Measurements from ENCODE around the gene TTC3. TPM values are rescaled to one million over a fixed set of nuclear protein-coding genes. Genes with fewer than 3 reads are reported as not detected.

The TTC3 gene
- total and polyA plus RNA-seq, 2 donors from 2014 or later: 22.3 to 102 TPM

DNA sequence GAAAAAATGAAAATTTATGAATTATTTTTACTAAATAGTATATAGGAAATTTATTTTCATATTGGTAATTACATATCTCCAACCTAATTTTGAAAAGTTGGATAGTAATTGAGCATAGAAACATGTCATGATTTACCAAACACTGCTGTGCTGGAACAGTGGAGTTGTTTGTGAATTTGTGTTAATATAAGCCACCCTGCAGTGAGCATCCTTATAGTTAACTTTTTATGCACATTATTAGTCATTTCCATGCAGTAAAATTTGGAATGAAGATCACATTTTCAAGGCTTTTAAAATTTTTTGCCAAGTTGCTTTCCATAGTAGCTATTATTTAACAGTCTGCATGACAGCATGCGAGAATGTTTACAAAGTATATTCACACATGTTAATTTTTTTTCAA, 115.8 kb downstream of the TTC3 start:
- FAIRE-seq (no peak), DNase-seq (no peak)
- H3K9ac ChIP-seq (ENCODE audit: low read length in 3 of 3): no peak overlapping the region
- intact Hi-C loops (cut with DNase I): no loop called here
- H3K9me3 ChIP-seq (ENCODE audit: control insufficient read depth in 2 of 3, insufficient read depth in 1 of 3, low read length in 3 of 3): no peaks in the 10 kb centered on the region
- peaks cover 6 to 28% (median 10%) of the 10 kb centered on the region in 3 donors for H3K36me3 ChIP-seq (ENCODE audit: control insufficient read depth in 2 of 3, insufficient read depth in 3 of 3, low read length in 3 of 3)
- no peaks in the 10 kb centered on the region for H3K4me1 ChIP-seq (ENCODE audit: control insufficient read depth in 2 of 3, insufficient read depth in 2 of 3, low read depth in 1 of 3, low read length in 3 of 3)
- no peaks in the 10 kb centered on the region for H3K27me3 ChIP-seq (ENCODE audit: control insufficient read depth, insufficient read depth, low read length)
- no peak overlapping the region for H3K27ac ChIP-seq (ENCODE audit: low read depth in 2 of 2, low read length in 2 of 2)
- TF ChIP-seq, protein P1, sequence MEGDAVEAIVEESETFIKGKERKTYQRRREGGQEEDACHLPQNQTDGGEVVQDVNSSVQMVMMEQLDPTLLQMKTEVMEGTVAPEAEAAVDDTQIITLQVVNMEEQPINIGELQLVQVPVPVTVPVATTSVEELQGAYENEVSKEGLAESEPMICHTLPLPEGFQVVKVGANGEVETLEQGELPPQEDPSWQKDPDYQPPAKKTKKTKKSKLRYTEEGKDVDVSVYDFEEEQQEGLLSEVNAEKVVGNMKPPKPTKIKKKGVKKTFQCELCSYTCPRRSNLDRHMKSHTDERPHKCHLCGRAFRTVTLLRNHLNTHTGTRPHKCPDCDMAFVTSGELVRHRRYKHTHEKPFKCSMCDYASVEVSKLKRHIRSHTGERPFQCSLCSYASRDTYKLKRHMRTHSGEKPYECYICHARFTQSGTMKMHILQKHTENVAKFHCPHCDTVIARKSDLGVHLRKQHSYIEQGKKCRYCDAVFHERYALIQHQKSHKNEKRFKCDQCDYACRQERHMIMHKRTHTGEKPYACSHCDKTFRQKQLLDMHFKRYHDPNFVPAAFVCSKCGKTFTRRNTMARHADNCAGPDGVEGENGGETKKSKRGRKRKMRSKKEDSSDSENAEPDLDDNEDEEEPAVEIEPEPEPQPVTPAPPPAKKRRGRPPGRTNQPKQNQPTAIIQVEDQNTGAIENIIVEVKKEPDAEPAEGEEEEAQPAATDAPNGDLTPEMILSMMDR (IDR thresholded peaks at IDR 0.05; ENCODE audit: borderline replicate concordance, extremely low read depth, insufficient read depth): no peak
- H3K4me3 ChIP-seq (ENCODE audit: low read length in 3 of 3): no peak overlapping the region

DNA sequence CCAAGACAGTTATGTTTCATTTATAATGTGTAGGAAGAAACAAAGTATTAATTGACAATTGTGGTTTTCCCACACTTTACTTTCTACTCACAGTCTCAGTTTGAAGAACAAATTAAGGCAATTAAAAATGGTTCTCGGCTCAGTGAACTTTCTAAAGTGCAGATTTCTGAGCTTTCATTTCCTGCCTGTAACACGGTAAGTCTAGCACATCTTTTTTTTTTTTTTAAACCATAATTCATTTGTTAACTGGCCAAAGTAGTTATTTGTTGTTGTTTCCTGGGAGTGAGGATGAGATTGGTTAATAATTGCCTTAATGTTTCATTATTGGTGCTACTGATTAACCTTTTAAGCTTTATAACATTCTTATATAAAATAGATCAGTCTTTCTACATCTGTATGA, 119.0 kb downstream of the TTC3 start:
- Histone ChIP-seq H3K9ac (ENCODE audit: low read length in 3 of 3) (no peak overlapping the region), H3K27ac (ENCODE audit: low read depth in 2 of 2, low read length in 2 of 2) (no peak overlapping the region), H3K4me3 (ENCODE audit: low read length in 3 of 3) (no peak overlapping the region), H3K4me1 (ENCODE audit: control insufficient read depth in 2 of 3, insufficient read depth in 2 of 3, low read depth in 1 of 3, low read length in 3 of 3) (no peaks in the 10 kb centered on the region), H3K9me3 (ENCODE audit: control insufficient read depth in 2 of 3, insufficient read depth in 1 of 3, low read length in 3 of 3) (no peaks in the 10 kb centered on the region), H3K36me3 (ENCODE audit: control insufficient read depth in 2 of 3, insufficient read depth in 3 of 3, low read length in 3 of 3) (peaks cover 9 to 23% (median 16%) of the 10 kb centered on the region in 3 donors), H3K27me3 (ENCODE audit: control insufficient read depth, insufficient read depth, low read length) (no peaks in the 10 kb centered on the region)
- intact Hi-C loops (cut with DNase I): no loop called here
- FAIRE-seq (no peak), DNase-seq (no peak)
- TF ChIP-seq, protein P1 (IDR thresholded peaks at IDR 0.05; ENCODE audit: borderline replicate concordance, extremely low read depth, insufficient read depth): no peak

DNA sequence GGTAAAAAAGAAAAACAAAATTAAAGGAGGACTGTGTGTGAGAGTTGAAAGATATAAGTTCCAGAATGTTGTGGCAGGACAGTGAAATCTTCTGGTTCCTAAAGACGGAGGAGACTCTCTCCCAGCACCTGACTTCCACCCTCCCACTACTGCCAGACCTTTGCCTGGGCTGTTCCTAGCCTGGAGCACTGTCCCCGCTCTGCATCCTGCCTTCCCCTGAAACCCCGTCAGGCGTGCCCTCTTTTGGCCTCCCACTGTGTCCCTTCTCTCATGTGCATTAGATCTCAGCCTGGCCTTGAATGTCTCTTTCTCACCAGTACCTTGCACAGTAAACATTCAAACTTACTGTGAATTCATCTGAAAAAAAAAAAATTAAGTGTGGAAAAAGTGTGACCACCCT, 120.0 kb downstream of the TTC3 start:
- no peaks in the 10 kb centered on the region for H3K27me3 ChIP-seq (ENCODE audit: control insufficient read depth, insufficient read depth, low read length)
- H3K9ac ChIP-seq (ENCODE audit: low read length in 3 of 3): no peak overlapping the region
- TF ChIP-seq, protein P1 (IDR thresholded peaks at IDR 0.05; ENCODE audit: borderline replicate concordance, extremely low read depth, insufficient read depth): no peak
- H3K9me3 ChIP-seq (ENCODE audit: control insufficient read depth in 2 of 3, insufficient read depth in 1 of 3, low read length in 3 of 3): no peaks in the 10 kb centered on the region
- no peak overlapping the region for H3K27ac ChIP-seq (ENCODE audit: low read depth in 2 of 2, low read length in 2 of 2)
- no peaks in the 10 kb centered on the region for H3K4me1 ChIP-seq (ENCODE audit: control insufficient read depth in 2 of 3, insufficient read depth in 2 of 3, low read depth in 1 of 3, low read length in 3 of 3)
- intact Hi-C loops (cut with DNase I): no loop called here
- peaks cover 8 to 18% (median 13%) of the 10 kb centered on the region in 3 donors for H3K36me3 ChIP-seq (ENCODE audit: control insufficient read depth in 2 of 3, insufficient read depth in 3 of 3, low read length in 3 of 3)
- no peak for DNase-seq
- no peak for FAIRE-seq
- H3K4me3 ChIP-seq (ENCODE audit: low read length in 3 of 3): no peak overlapping the region

DNA sequence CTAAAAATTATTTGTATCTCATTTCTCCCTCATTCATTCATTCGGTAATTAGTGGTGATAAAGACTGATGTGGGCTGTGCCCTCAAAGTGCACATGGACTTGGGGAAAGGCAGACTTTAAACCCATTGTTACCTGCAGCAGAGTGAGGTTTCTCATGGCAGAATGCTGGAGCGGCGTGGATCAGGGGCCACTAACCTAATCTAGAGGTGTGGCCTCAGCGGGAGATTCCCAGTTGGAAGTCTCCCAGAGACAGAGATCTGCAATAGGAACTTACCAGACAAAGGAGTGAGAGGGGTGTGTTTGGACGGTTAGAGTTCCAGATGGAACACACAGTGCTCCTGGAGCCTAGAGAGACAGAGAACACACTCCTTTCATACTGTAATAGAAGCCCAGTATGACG, 120.6 kb downstream of the TTC3 start:
- intact Hi-C loops (cut with DNase I): no loop called here
- no peak overlapping the region for H3K9ac ChIP-seq (ENCODE audit: low read length in 3 of 3)
- H3K27ac ChIP-seq (ENCODE audit: low read depth in 2 of 2, low read length in 2 of 2): no peak overlapping the region
- no peak overlapping the region for H3K4me3 ChIP-seq (ENCODE audit: low read length in 3 of 3)
- FAIRE-seq (no peak), DNase-seq (no peak)
- no peaks in the 10 kb centered on the region for H3K27me3 ChIP-seq (ENCODE audit: control insufficient read depth, insufficient read depth, low read length)
- H3K4me1 ChIP-seq (ENCODE audit: control insufficient read depth in 2 of 3, insufficient read depth in 2 of 3, low read depth in 1 of 3, low read length in 3 of 3): no peaks in the 10 kb centered on the region
- peaks cover 8 to 21% (median 8%) of the 10 kb centered on the region in 3 donors for H3K36me3 ChIP-seq (ENCODE audit: control insufficient read depth in 2 of 3, insufficient read depth in 3 of 3, low read length in 3 of 3)
- no peaks in the 10 kb centered on the region for H3K9me3 ChIP-seq (ENCODE audit: control insufficient read depth in 2 of 3, insufficient read depth in 1 of 3, low read length in 3 of 3)
- TF ChIP-seq, protein P1 (IDR thresholded peaks at IDR 0.05; ENCODE audit: borderline replicate concordance, extremely low read depth, insufficient read depth): no peak

Data from kidney (tissue), 14 donors.